HG03103 (cell line): ENCODE measurements around the gene HOMER2.

Experiments used
- ATAC-seq: cut with Tn5 transposase; IDR thresholded peaks from one replicate; pipeline ENCODE4 v1.9.1; 2021; ENCODE audit warnings: low read depth; ENCODE audit not compliant: unreplicated experiment

HOMER2 gene

DNA sequence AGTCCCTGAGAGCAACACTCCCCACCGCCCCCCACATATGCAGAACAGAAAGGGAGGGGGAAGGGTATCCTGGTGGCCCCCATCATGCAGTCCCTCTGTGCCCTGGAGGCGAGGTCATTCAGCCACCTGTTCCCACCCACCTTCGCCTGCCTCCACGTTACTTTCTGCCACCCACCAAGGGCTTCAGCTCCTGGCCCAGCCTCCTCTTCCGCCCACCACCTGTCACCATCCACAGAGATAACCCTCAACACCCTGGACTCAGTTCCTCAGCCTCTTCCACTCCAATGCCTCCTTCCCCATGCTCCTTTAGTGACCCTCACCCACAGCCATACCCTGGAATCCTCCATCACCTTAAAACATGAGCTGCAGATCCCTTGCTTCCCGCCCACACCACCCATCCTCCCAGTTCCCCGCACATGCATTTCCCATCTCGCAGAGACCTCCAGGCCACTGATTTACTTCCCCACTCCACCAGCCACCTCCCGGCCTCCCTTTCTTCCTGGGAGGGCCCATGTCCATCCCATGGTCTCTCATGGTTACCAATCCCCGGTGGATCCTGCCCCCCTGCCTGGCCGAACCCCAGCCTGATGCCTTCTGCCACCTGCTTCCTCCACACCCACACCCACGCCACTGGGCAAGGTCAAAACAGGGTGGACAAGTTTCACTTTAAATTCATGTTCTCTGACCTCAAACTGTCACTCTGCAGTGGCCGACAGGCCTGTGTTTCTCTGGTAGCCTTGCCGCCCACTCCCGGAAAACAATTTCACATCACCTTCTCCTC is 18.2 kb downstream of the HOMER2 start:
- ATAC-seq, result no peak

- ATAC-seq, result no peak
Measured at GRCh38 chr15:82933576-82933975, 18.9 kb downstream of the HOMER2 start.

GRCh38 chr15:82931221-82931620 is 21.3 kb downstream of the HOMER2 start:
- ATAC-seq, result no peak

DNA sequence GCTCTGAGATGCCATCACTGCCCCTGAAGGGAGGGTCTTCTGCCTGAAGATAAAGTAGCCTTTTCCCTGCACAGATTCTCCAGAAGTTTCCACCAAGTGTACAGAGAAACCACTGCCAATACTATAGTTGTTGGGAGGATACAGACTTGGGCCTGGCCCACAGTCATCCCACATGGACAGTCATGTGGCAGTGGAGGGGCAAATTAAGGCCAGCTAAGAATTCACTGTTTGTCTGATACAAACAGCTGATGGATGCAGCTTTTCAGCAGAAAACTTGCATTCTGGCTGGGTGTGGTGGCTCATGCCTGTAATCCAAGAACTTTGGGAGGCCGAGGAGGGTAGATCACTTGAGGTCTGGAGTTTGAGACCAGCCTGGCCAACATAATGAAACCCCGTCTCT is 22.1 kb downstream of the HOMER2 start:
- ATAC-seq, result no peak

GRCh38 chr15:82928711-82929110 is 23.8 kb downstream of the HOMER2 start:
- no peak for ATAC-seq

- no peak for ATAC-seq
Measured at GRCh38 chr15:82923744-82924143, 28.8 kb downstream of the HOMER2 start.

DNA sequence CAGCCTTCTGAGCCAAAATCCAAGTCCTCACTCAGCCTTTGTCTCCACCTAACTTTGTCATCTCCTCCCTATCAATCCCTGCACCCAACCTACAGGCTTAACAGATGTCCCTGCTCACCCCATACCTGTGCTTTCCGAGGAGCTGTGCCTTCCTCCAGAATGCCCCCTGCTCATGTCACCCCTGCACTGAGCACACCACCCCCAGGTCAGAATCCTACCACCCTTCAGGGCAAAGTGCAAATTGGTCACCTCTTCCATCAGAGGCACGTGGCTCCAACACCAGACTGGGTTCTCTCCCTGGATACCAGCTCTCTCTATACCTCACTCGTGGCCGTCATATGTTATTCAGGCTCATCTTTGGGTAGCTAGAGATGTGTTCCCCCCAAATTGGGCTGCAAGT is 29.8 kb downstream of the HOMER2 start:
- ATAC-seq, result no peak

GRCh38 chr15:82921939-82922338 is 30.6 kb downstream of the HOMER2 start:
- no peak for ATAC-seq

DNA sequence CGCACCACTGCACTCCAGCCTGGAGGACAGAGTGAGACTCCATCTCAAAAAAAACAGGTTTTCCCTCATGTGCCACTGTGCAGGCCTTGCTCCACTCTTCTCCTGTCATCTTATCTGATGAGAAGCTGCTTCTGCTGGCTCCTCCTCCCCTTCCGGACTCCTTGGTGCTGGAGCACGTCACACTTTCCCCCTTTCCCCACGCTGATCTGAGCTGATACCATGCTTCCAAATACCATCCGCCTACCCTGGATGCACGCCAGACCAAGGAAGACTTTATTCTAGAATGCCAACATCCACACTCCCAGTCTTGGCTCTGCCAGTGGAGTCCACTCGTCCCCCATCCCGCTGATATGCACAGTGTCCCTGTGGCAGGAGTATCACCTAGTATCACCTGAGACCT is 31.3 kb downstream of the HOMER2 start:
- ATAC-seq, result no peak

DNA sequence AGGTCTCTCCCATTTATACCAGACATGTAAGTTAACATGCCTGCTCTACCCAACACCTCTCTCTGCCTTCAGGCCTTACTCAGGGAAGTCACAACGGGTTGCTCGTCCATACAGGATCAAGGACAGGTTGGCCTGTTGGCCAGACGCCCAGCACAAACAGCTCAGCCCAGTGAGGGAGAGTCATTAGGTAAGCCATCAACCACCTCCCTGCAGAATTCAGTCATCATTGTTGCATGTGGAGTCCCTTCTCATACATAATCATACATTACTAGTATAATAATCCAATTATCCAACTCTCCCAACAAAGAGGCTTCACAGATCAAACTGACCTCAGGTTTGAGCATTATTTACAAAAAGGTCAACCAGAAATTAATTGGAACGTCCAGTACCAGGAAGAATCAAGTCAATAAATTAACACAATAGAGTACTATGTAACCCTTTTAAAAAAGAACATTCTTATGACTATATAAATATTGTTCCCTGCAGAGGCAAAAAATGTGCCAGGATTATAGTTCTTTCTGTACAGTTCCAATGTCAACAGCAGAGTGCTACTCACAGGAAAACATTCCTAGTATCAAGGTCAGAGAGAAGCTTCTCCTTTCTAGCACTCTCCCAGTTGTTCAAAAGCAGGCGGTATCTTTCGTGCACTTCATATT is 33.2 kb downstream of the HOMER2 start:
- no peak for ATAC-seq

- no peak for ATAC-seq
Measured at GRCh38 chr15:82918607-82919230, 33.8 kb downstream of the HOMER2 start.

GRCh38 chr15:82918162-82918561 is 34.4 kb downstream of the HOMER2 start:
- no peak for ATAC-seq

DNA sequence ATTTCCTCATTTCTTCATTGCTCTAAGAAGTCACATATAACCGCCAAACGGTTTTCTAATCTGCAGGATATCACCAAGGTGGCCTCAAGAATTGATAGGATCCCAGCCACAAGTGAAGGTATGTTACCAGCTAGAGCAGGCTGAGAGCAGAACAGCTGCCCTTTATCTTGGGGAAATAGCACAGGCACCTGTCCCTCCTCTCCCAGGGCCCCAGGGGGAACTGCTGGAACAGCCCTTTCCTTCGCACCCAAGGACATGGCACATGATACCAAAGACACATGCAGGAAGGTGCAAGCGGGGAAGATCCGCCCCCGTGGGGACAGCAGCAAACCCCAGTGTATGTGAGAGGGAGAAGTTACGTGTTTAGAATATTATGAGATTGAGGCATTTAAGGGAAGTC is 35.3 kb downstream of the HOMER2 start:
- ATAC-seq, result no peak

GRCh38 chr15:82916161-82916952 is 36.2 kb downstream of the HOMER2 start:
- ATAC-seq, result no peak

GRCh38 chr15:82914396-82914795 is 38.1 kb downstream of the HOMER2 start:
- ATAC-seq, result no peak

DNA sequence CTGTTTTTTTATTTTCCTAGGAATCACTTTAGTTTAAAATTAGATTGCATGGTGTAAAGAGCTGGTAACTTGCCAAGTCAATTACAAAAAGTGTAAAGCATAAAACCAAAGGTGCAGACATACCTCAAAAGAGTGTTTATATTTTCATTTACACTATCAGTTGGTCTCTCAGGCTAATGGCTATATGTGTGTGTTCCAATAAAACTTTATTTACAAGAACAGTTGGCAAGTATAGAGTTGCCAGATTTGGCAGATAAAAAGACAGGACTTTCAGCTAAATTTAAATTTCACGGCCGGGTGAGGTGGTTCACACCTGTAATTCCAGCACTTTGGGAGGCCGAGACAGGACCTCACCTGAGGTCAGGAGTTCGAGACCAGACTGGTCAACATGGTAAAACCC is 41.1 kb downstream of the HOMER2 start:
- ATAC-seq, result no peak

- ATAC-seq, result no peak
Measured at GRCh38 chr15:82910721-82911120, 41.8 kb downstream of the HOMER2 start.

DNA sequence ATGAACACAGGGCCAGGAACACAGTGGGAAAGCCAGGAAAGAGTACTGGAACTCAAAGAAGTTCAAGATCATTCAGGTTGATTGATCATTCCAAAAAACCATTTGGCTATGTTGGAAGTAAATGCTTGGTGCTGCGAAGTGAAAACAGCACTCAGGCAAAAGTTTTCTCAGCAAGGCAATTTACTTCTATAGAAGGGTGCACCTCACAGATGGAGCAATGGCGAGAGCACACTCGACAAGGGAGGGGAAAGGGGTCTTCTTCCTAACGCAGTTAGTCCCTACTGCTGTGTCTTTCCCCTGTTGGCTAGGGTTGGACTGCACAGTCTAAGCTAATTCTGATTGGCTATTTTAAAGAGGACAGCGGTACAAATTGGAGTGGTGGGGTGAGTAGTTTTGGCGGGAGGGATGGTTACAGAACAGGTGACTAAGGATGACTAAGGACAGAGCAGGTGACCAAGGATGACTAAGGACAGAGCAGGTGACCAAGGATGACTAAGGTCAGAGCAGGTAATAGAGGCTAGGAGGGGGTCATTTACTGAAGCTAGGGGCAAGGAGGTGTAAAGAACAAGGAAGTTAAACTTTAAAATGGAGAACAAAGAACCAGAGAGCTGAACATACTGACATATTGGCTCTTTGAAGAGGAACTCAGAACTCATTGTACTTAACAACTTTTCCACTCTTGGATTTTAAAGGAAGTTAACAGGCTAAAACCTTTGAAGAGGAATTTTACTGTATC is 43.3 kb downstream of the HOMER2 start:
- ATAC-seq, result no peak

DNA sequence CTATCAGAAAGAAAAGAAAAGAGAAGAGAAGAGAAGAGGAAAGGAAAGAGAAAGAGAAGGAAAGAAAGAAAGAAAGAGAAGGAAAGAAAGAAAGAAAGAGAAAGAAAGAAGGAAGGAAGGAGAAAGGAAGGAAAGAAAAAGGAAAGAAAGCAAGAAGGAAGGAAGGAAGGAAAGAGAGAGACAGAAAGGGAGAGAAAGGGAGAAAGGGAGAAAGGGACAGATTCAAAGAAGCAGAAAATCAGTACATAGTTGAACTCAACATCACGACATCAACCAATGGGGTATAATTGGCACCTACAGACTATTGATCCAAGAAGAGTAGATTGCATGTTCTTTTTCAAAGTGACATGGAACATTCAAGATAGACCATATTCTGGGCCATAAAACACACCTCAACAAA is 45.2 kb downstream of the HOMER2 start:
- ATAC-seq, result no peak

GRCh38 chr15:82904574-82904973 is 47.9 kb downstream of the HOMER2 start:
- ATAC-seq, result no peak
